H1 (cell line): ENCODE data around the gene PRR27. TPM values are rescaled to one million over a fixed set of nuclear protein-coding genes. Genes with fewer than 3 reads are reported as not detected.

ENCODE experiments used
- CTCF ChIA-PET: fragments of 300-600 bp; sonication (Branson Sonifier 250); formaldehyde crosslinking; loops from one replicate; lab custom pipeline; 2021; ENCODE audit not compliant: partially characterized antibody; lab: Charles Lee
- POLR2A ChIA-PET: fragments of 300-600 bp; sonication (Branson Sonifier 250); formaldehyde crosslinking; loops from one replicate; lab custom pipeline; 2021; ENCODE audit warnings: inconsistent platforms; ENCODE audit not compliant: partially characterized antibody; lab: Charles Lee
- DNase-seq, 2 experiments: peaks; one replicate each; pipeline versions ENCODE4 v3.0.0 to v3.0.0-alpha.2; 2010 to 2022; ENCODE audit warnings: low spot score in 2 of 2, low read depth in 1 of 2, mixed read lengths in 1 of 2
- FAIRE-seq: peaks from 2 replicates; lab custom pipeline; 2011; peaks lifted over from hg19 to GRCh38; lab: Jason Lieb, UNC
- H2AFZ ChIP-seq: 2 replicates; pipeline ENCODE4 v1.8.1; 2012; ENCODE audit warnings: low read length, inconsistent platforms
- H2AK5ac ChIP-seq: 2 replicates; pipeline ENCODE4 v1.6.1; 2013; ENCODE audit warnings: low read depth, low read length
- H2BK120ac ChIP-seq: replicated peaks from 2 replicates; pipeline ENCODE3; 2013; ENCODE audit warnings: low read depth, low read length, inconsistent platforms
- H2BK12ac ChIP-seq: 2 replicates; pipeline ENCODE4 v1.6.1; 2013; ENCODE audit warnings: low read depth, low read length
- H2BK15ac ChIP-seq: 2 replicates; pipeline ENCODE4 v1.6.1; 2013; ENCODE audit warnings: low read length
- H2BK20ac ChIP-seq: 2 replicates; pipeline ENCODE4 v1.6.1; 2013; ENCODE audit warnings: low read length
- H2BK5ac ChIP-seq: 2 replicates; pipeline ENCODE4 v1.6.1; 2013; ENCODE audit warnings: low read depth, low read length
- H3K14ac ChIP-seq: 2 replicates; pipeline ENCODE4 v1.6.1; 2013; ENCODE audit warnings: inconsistent platforms; ENCODE audit not compliant: insufficient read length
- H3K18ac ChIP-seq: 2 replicates; pipeline ENCODE4 v1.6.1; 2013; ENCODE audit warnings: low read length; ENCODE audit errors: extremely low read depth
- H3K23ac ChIP-seq: 2 replicates; pipeline ENCODE4 v1.6.1; 2013; ENCODE audit warnings: inconsistent platforms; ENCODE audit not compliant: insufficient read length
- H3K23me2 ChIP-seq: 2 replicates; pipeline ENCODE4 v1.6.1; 2013; ENCODE audit warnings: low read depth, low read length
- H3K27ac ChIP-seq: 2 replicates; pipeline ENCODE4 v1.6.1; 2011; ENCODE audit warnings: low read depth, low read length, inconsistent platforms
- H3K27me3 ChIP-seq, 4 experiments: replicated peaks in 1 of 4; 1 replicate in 1 of 4; 2 replicates in 3 of 4; pipeline versions ENCODE4 v1.6.1 to v1.8.1; 2011 to 2013; ENCODE audit warnings: low read length in 3 of 4, mild to moderate bottlenecking in 3 of 4, inconsistent platforms in 2 of 4, mixed read lengths in 2 of 4, moderate library complexity in 1 of 4; ENCODE audit not compliant: control insufficient read depth in 3 of 4, insufficient read depth in 3 of 4; ENCODE audit errors: extremely low read depth in 1 of 4
- H3K36me3 ChIP-seq, 4 experiments: 2 replicates each; pipeline versions ENCODE4 v1.6.1 to v1.8.1; 2011 to 2013; ENCODE audit warnings: mild to moderate bottlenecking in 4 of 4, low read length in 3 of 4, moderate library complexity in 2 of 4, control low read depth in 1 of 4, inconsistent platforms in 1 of 4; ENCODE audit not compliant: insufficient read depth in 4 of 4, control insufficient read depth in 2 of 4
- H3K4ac ChIP-seq: replicated peaks from 2 replicates; pipeline ENCODE3; 2013; ENCODE audit warnings: low read length, low read depth, mixed read lengths, inconsistent platforms; ENCODE audit not compliant: insufficient read length
- H3K4me1 ChIP-seq, 4 experiments: replicated peaks in 1 of 4; 1 replicate in 1 of 4; 2 replicates in 3 of 4; pipeline versions ENCODE4 v1.6.1 to v1.8.1; 2011 to 2013; ENCODE audit warnings: low read length in 3 of 4, inconsistent platforms in 2 of 4, mixed read lengths in 1 of 4; ENCODE audit not compliant: insufficient read depth in 4 of 4, control insufficient read depth in 3 of 4
- H3K4me2 ChIP-seq, 2 experiments: 2 replicates each; pipeline versions ENCODE4 v1.6.1 to v1.8.1; 2011 to 2013; ENCODE audit warnings: low read depth in 2 of 2, low read length in 2 of 2, control low read depth in 1 of 2, inconsistent platforms in 1 of 2, mild to moderate bottlenecking in 1 of 2; ENCODE audit not compliant: insufficient read depth in 1 of 2
- H3K4me3 ChIP-seq, 4 experiments: fragments of 200-600, 300-600 bp in 1 of 4; sonication (generic), shearing (Covaris generic), sonication (Bioruptor Twin) in 1 of 4; 2 replicates each; pipeline versions ENCODE4 v1.5.1 to v1.8.1; 2011 to 2016; ENCODE audit warnings: low read length in 4 of 4, low read depth in 3 of 4, control low read depth in 2 of 4, inconsistent platforms in 2 of 4, mild to moderate bottlenecking in 2 of 4, mixed read lengths in 1 of 4, moderate library complexity in 1 of 4; ENCODE audit not compliant: insufficient read depth in 2 of 4; ENCODE audit errors: extremely low read depth in 1 of 4
- H3K56ac ChIP-seq: replicated peaks from 2 replicates; pipeline ENCODE3; 2013; ENCODE audit warnings: low read depth, mild to moderate bottlenecking, mixed read lengths, low read length, inconsistent platforms; ENCODE audit not compliant: insufficient read length
- H3K79me1 ChIP-seq: 2 replicates; pipeline ENCODE4 v1.6.1; 2013; ENCODE audit warnings: low read depth, low read length, control low read depth
- H3K79me2 ChIP-seq, 2 experiments: 2 replicates each; pipeline versions ENCODE4 v1.6.1 to v1.8.1; 2012 to 2013; ENCODE audit warnings: low read length in 2 of 2, mild to moderate bottlenecking in 2 of 2, inconsistent platforms in 1 of 2; ENCODE audit not compliant: insufficient read depth in 2 of 2, control insufficient read depth in 1 of 2
- H3K9ac ChIP-seq, 4 experiments: replicated peaks in 1 of 4; 1 replicate in 1 of 4; 2 replicates in 3 of 4; pipeline versions ENCODE4 v1.6.1 to v1.8.1; 2011 to 2013; ENCODE audit warnings: low read depth in 3 of 4, low read length in 3 of 4, control low read depth in 2 of 4, mild to moderate bottlenecking in 2 of 4, moderate library complexity in 2 of 4, inconsistent platforms in 1 of 4; ENCODE audit errors: extremely low read depth in 1 of 4
- H3K9me3 ChIP-seq, 2 experiments: 2 replicates each; pipeline versions ENCODE4 v1.6.1 to v1.8.1; 2012 to 2013; ENCODE audit warnings: mild to moderate bottlenecking in 2 of 2, moderate library complexity in 2 of 2, control low read depth in 1 of 2, inconsistent platforms in 1 of 2, low read depth in 1 of 2, low read length in 1 of 2, mixed read lengths in 1 of 2; ENCODE audit not compliant: insufficient read depth in 2 of 2
- H4K20me1 ChIP-seq, 2 experiments: replicated peaks in 1 of 2; 2 replicates each; pipeline versions ENCODE3 to v1.8.1; 2011 to 2013; ENCODE audit warnings: inconsistent platforms in 2 of 2, low read length in 2 of 2, mild to moderate bottlenecking in 1 of 2; ENCODE audit not compliant: insufficient read depth in 2 of 2, control insufficient read depth in 1 of 2
- H4K5ac ChIP-seq: 2 replicates; pipeline ENCODE4 v1.6.1; 2013; ENCODE audit warnings: low read length, low read depth, mixed read lengths, inconsistent platforms; ENCODE audit not compliant: insufficient read length
- H4K8ac ChIP-seq: 2 replicates; pipeline ENCODE4 v1.8.0; 2013; ENCODE audit warnings: mild to moderate bottlenecking, moderate library complexity, low read length, inconsistent platforms; ENCODE audit not compliant: insufficient read depth; ENCODE audit errors: extremely low read depth
- H4K91ac ChIP-seq: replicated peaks from 2 replicates; pipeline ENCODE3; 2013; ENCODE audit warnings: low read length, mixed read lengths, inconsistent platforms; ENCODE audit not compliant: insufficient read length
- EP300 ChIP-seq, 2 experiments: IDR thresholded peaks; 1 replicate in 1 of 2; 2 replicates in 1 of 2; pipeline ENCODE4 v1.6.1; 2011 to 2012; ENCODE audit warnings: low read depth in 2 of 2, low read length in 2 of 2, mild to moderate bottlenecking in 2 of 2, borderline replicate concordance in 1 of 2, inconsistent platforms in 1 of 2, moderate library complexity in 1 of 2
- FOSL1 ChIP-seq: IDR thresholded peaks from 2 replicates; pipeline ENCODE4 v1.6.1; 2011; ENCODE audit warnings: mild to moderate bottlenecking, low read depth, low read length, moderate library complexity; ENCODE audit not compliant: insufficient read depth
- TEAD4 ChIP-seq: IDR thresholded peaks from 2 replicates; pipeline ENCODE4 v1.6.1; 2012; ENCODE audit warnings: low read depth, low read length, inconsistent platforms, mixed read lengths
- WGBS, 2 experiments: shearing (Covaris generic) in 1 of 2; methylation state at CpG; one replicate each; pipeline versions ENCODE4 v1.1.6 to v1.1.7; 2013 to 2015; ENCODE audit warnings: low lambda C conversion rate in 2 of 2, mixed read lengths in 2 of 2, inconsistent platforms in 1 of 2, low coverage in 1 of 2, missing lambda C conversion rate in 1 of 2; ENCODE audit not compliant: insufficient replicate concordance in 2 of 2, insufficient coverage in 1 of 2, insufficient read length in 1 of 2; ENCODE audit errors: extremely low coverage in 1 of 2, missing lambda C conversion rate in 1 of 2; 5-methylcytosine and 5-hydroxymethylcytosine counted together
- polyA plus RNA-seq, 7 experiments: library from polyadenylated mRNA; depleted of rRNA in 3 of 7; stranded (reverse) in 5 of 7; unstranded in 2 of 7; fragments of >200 nt in 5 of 7; fragments of 200-250 nt in 2 of 7; gene quantifications; 1 replicate in 5 of 7; 2 replicates in 1 of 7; 4 replicates in 1 of 7; pipeline versions ENCODE4 v1.2.1 to v1.2.3, GENCODE V29; 2011 to 2013; ENCODE audit warnings: missing spikeins in 2 of 7, mixed read lengths in 2 of 7
- total RNA-seq: library from RNA; stranded (reverse); fragmentation: NEBNext Ultra II Directional; extraction: Animal tissue kit (Norgen Biotek cat#: 25700); gene quantifications from 2 replicates; pipeline ENCODE4 v1.2.1, GENCODE V29; 2021

PRR27 gene
- total and polyA plus RNA-seq, 2 of the 8 experiments (the other 6 are each of a cell fraction or from before 2014, with no cell fraction given), result not detected

DNA sequence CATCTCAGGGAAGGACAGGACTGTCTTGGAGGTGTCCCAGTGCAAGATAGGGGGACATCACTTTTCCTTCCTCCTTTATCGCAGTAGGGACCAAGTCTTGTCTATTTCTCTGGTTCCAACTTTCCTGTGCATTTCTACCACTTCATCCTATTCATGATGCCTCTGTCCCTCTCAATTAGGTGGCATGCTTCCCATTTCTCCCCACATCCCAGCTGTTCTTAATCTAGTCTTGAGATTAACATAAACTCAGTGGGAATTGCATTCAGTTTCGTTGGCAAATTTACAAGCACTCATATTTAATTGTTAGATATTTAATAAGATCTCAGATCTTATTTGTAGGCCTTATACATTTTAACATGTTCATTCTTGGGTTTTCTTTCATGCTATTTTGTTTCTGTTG lies 25.8 kb downstream of the PRR27 start:
- whole genome bisulfite sequencing, 2 experiments, result 87% methylated on average over 2 of the region's 2 CpGs; no CpG with 5 or more reads in 1 of the 2 experiments
- Histone ChIP-seq H3K79me1 (no peaks in the 10 kb centered on the region), H3K36me3 (no peaks in the 10 kb centered on the region), H3K9me3 (no peaks in the 10 kb centered on the region), H3K4me2 (no peak overlapping the region), H3K14ac (no peak overlapping the region), H3K9ac (no peak overlapping the region), H3K23me2 (peaks cover 4% of the 10 kb centered on the region; the same call in 1 of the 2 replicates), H3K27ac (no peak overlapping the region), H4K8ac (no peak overlapping the region), H2BK15ac (no peak overlapping the region), H2AFZ (no peak overlapping the region; the same call in 1 of the 2 replicates), H2AK5ac (no peak overlapping the region), H3K4me3 (no peak overlapping the region), H4K91ac (no peak overlapping the region), H3K23ac (no peak overlapping the region), H3K27me3 (no peaks in the 10 kb centered on the region), H2BK20ac (no peak overlapping the region), H2BK5ac (no peak overlapping the region), H3K79me2 (no peaks in the 10 kb centered on the region), H3K18ac (no peak overlapping the region), H3K4me1 (no peaks in the 10 kb centered on the region), H3K56ac (no peak overlapping the region), H2BK12ac (no peak overlapping the region), H2BK120ac (no peak overlapping the region), H4K20me1 (no peaks in the 10 kb centered on the region), H4K5ac (no peak overlapping the region), H3K4ac (no peak overlapping the region)
- DNase-seq (no peak), FAIRE-seq (no peak)
- ChIA-PET CTCF (interaction anchor here (0.9 kb wide), 1 partner anchor 298 kb away, joined by 3 read pairs; no protein-coding TSS in a partner anchor), POLR2A (no interaction called here)
- TF ChIP-seq FOSL1, result no peak
- no peak for TF ChIP-seq TEAD4
- no peak for TF ChIP-seq EP300 (IDR thresholded peaks at IDR 0.05; ENCODE audit: borderline replicate concordance in 1 of 2, low read depth in 2 of 2, low read length in 2 of 2)
